Keratinocyte (primary cell): ENCODE results near the gene ALDH1L1. TPM values are rescaled to one million over a fixed set of nuclear protein-coding genes. Genes with fewer than 3 reads are reported as not detected.

Experiments
- DNase-seq: peaks from one replicate; pipeline ENCODE4 v3.0.0-alpha.2; 2011; ENCODE audit warnings: low read depth, missing footprints, low spot score
- FAIRE-seq: peaks from 2 replicates; lab custom pipeline; 2011; peaks lifted over from hg19 to GRCh38; lab: Jason Lieb, UNC
- H2AFZ ChIP-seq: 2 replicates; pipeline ENCODE4 v1.6.0; 2012; ENCODE audit warnings: low read length, control low read depth, inconsistent platforms; ENCODE audit not compliant: control insufficient read depth
- H3K27ac ChIP-seq: 2 replicates; pipeline ENCODE4 v1.5.1; 2011; ENCODE audit warnings: low read length; ENCODE audit not compliant: control insufficient read depth, insufficient read depth
- H3K27me3 ChIP-seq: 3 replicates; pipeline ENCODE4 v1.6.0; 2011; ENCODE audit warnings: low read length; ENCODE audit not compliant: control insufficient read depth, insufficient read depth; ENCODE audit errors: extremely low read depth
- H3K36me3 ChIP-seq, 2 experiments: 2 replicates in 1 of 2; 3 replicates in 1 of 2; pipeline ENCODE4 v1.5.1; 2011; ENCODE audit warnings: low read length in 2 of 2, mild to moderate bottlenecking in 1 of 2; ENCODE audit not compliant: control insufficient read depth in 2 of 2, insufficient read depth in 2 of 2; ENCODE audit errors: extremely low read depth in 1 of 2
- H3K4me1 ChIP-seq: 3 replicates; pipeline ENCODE4 v1.5.1; 2011; ENCODE audit warnings: low read length; ENCODE audit not compliant: control insufficient read depth, insufficient read depth; ENCODE audit errors: extremely low read depth
- H3K4me2 ChIP-seq: 3 replicates; pipeline ENCODE4 v1.6.0; 2011; ENCODE audit warnings: low read depth, low read length; ENCODE audit not compliant: control insufficient read depth, insufficient read depth; ENCODE audit errors: extremely low read depth
- H3K4me3 ChIP-seq, 3 experiments: fragments of 200-600 bp in 1 of 3; sonication (generic) in 1 of 3; 2 replicates in 2 of 3; 3 replicates in 1 of 3; pipeline ENCODE4 v1.5.1; 2011 to 2016; ENCODE audit warnings: low read length in 3 of 3, mild to moderate bottlenecking in 3 of 3, control low read depth in 2 of 3, inconsistent platforms in 1 of 3, low read depth in 1 of 3, mixed read lengths in 1 of 3, mixed run types in 1 of 3, moderate library complexity in 1 of 3; ENCODE audit not compliant: control insufficient read depth in 2 of 3, insufficient read depth in 2 of 3; ENCODE audit errors: extremely low read depth in 1 of 3
- H3K79me2 ChIP-seq: 2 replicates; pipeline ENCODE4 v1.6.0; 2012; ENCODE audit warnings: low read length; ENCODE audit not compliant: control insufficient read depth, insufficient read depth
- H3K9ac ChIP-seq: 3 replicates; pipeline ENCODE4 v1.6.0; 2011; ENCODE audit warnings: low read length; ENCODE audit not compliant: control insufficient read depth, insufficient read depth; ENCODE audit errors: extremely low read depth
- H3K9me1 ChIP-seq: 3 replicates; pipeline ENCODE4 v1.6.0; 2011; ENCODE audit warnings: low read length; ENCODE audit not compliant: control insufficient read depth, insufficient read depth; ENCODE audit errors: extremely low read depth
- H3K9me3 ChIP-seq: 2 replicates; pipeline ENCODE4 v1.5.1; 2012; ENCODE audit warnings: low read depth, low read length; ENCODE audit not compliant: control insufficient read depth
- H4K20me1 ChIP-seq: 3 replicates; pipeline ENCODE4 v1.6.0; 2011; ENCODE audit warnings: low read length; ENCODE audit not compliant: control insufficient read depth, insufficient read depth; ENCODE audit errors: extremely low read depth
- CTCF ChIP-seq, 3 experiments: IDR thresholded peaks in 1 of 3; conservative IDR thresholded peaks in 1 of 3; optimal IDR thresholded peaks in 1 of 3; 2 replicates in 2 of 3; 3 replicates in 1 of 3; pipeline versions ENCODE3 to v1.5.1; 2011; ENCODE audit warnings: low read length in 3 of 3, mild to moderate bottlenecking in 3 of 3, moderate library complexity in 2 of 3, control low read depth in 1 of 3, inconsistent platforms in 1 of 3; ENCODE audit not compliant: insufficient read depth in 2 of 3; ENCODE audit errors: extremely low read depth in 1 of 3
- EZH2 ChIP-seq: IDR thresholded peaks from one replicate; pipeline ENCODE4 v1.6.1; 2012; ENCODE audit warnings: inconsistent platforms, mild to moderate bottlenecking, low read length, moderate library complexity
- dilution Hi-C: fragments of 300-500 bp; cut with MboI; formaldehyde crosslinking; loops from one replicate; pipeline ENCODE4 v1.7.0; 2020; ENCODE audit warnings: low sequenced_read_pairs; ENCODE audit not compliant: extremely low pct_ligation_motif_present
- polyA plus RNA-seq, 5 experiments: library from polyadenylated mRNA; depleted of rRNA in 3 of 5; stranded (reverse) in 3 of 5; stranded (forward) in 1 of 5; unstranded in 1 of 5; fragments of >200 nt; gene quantifications; 1 replicate in 1 of 5; 2 replicates in 3 of 5; 3 replicates in 1 of 5; pipeline versions ENCODE4 v1.2.1 to v1.2.3, GENCODE V29; 2011 to 2012; ENCODE audit warnings: missing spikeins in 2 of 5, low read depth in 1 of 5, low replicate concordance in 1 of 5

The ALDH1L1 gene
- polyA plus RNA-seq, 1 donor (not counting 4 experiments of a cell fraction or from before 2014, with no cell fraction given) = 0.35 TPM

- Histone ChIP-seq H3K4me3 (no peak overlapping the region), H3K79me2 (no peaks in the 10 kb centered on the region), H2AFZ (no peak overlapping the region), H3K36me3 (no peaks in the 10 kb centered on the region), H3K9ac (no peak overlapping the region), H3K4me1 (no peaks in the 10 kb centered on the region), H3K27me3 (peaks cover 9% of the 10 kb centered on the region), H3K9me1 (no peaks in the 10 kb centered on the region), H3K9me3 (no peaks in the 10 kb centered on the region), H3K4me2 (no peak overlapping the region), H3K27ac (no peak overlapping the region), H4K20me1 (no peaks in the 10 kb centered on the region)
- no peak for DNase-seq
- FAIRE-seq = no peak
- TF ChIP-seq CTCF (optimal IDR thresholded peaks at IDR 0.05 in 1 of 3, IDR thresholded peaks at IDR 0.05 in 1 of 3, conservative IDR thresholded peaks at IDR 0.05 in 1 of 3; ENCODE audit: extremely low read depth in 1 of 3, insufficient read depth in 2 of 3, low read length in 3 of 3) (no peak), EZH2 (no peak)
- dilution Hi-C loops = no loop called here
Measured at GRCh38 chr3:126121632-126122031, 58.8 kb downstream of the ALDH1L1 start.

DNA sequence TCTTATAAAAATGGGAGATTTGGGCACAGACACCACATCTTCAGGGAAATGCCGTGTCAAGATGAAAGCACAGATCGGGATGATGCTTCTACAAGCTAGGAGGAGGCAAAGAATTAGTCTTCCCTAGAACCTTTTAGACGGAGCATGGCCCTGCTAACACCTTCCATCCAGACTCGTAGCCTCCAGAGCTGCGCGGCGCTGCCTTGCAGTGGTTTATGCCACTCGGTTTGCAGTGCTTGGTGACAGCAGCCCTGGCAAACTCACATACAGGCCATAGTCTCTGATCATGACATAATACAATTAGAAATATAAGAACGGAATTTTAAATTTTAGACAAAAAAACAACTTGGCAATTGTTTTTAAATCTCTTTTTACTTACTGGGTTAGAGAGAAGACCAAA lies 59.3 kb downstream of the ALDH1L1 start:
- no peak overlapping the region for H3K4me2 ChIP-seq
- no peak overlapping the region for H3K27ac ChIP-seq
- no peaks in the 10 kb centered on the region for H3K9me1 ChIP-seq
- H3K9ac ChIP-seq = no peak overlapping the region
- peaks cover 9% of the 10 kb centered on the region for H3K27me3 ChIP-seq
- no peaks in the 10 kb centered on the region for H3K36me3 ChIP-seq
- dilution Hi-C loops = no loop called here
- no peak overlapping the region for H3K4me3 ChIP-seq
- H4K20me1 ChIP-seq = no peaks in the 10 kb centered on the region
- no peaks in the 10 kb centered on the region for H3K79me2 ChIP-seq
- DNase-seq (no peak), FAIRE-seq (no peak)
- TF ChIP-seq EZH2 = no peak
- TF ChIP-seq CTCF (optimal IDR thresholded peaks at IDR 0.05 in 1 of 3, IDR thresholded peaks at IDR 0.05 in 1 of 3, conservative IDR thresholded peaks at IDR 0.05 in 1 of 3; ENCODE audit: extremely low read depth in 1 of 3, insufficient read depth in 2 of 3, low read length in 3 of 3) = no peak
- H3K4me1 ChIP-seq = no peaks in the 10 kb centered on the region
- no peaks in the 10 kb centered on the region for H3K9me3 ChIP-seq
- no peak overlapping the region for H2AFZ ChIP-seq
